Measurements from ENCODE around the gene SCG5. TPM values are rescaled to one million over a fixed set of nuclear protein-coding genes. Genes with fewer than 3 reads are reported as not detected.

SCG5 gene
- total RNA-seq, 1 donor from 2014 or later = 18.2 TPM

- H3K27me3 Mint-ChIP-seq = peaks cover 3% of the 10 kb centered on the region
- H3K9me3 Mint-ChIP-seq (ENCODE audit: low read depth) = peaks cover 2% of the 10 kb centered on the region
- no peak overlapping the region for H3K4me3 Mint-ChIP-seq (ENCODE audit: low read depth)
- H3K36me3 Mint-ChIP-seq (ENCODE audit: insufficient read depth) = no peaks in the 10 kb centered on the region
- no peak overlapping the region for H3K27ac Mint-ChIP-seq
- no peaks in the 10 kb centered on the region for H3K4me1 Mint-ChIP-seq (ENCODE audit: low read depth)
- TF ChIP-seq CTCF (IDR thresholded peaks at IDR 0.05; ENCODE audit: unreplicated experiment) = no peak
- no peak for DNase-seq (ENCODE audit: low spot score, unreplicated experiment)
Measured at GRCh38 chr15:32694222-32694983, 52.9 kb downstream of the SCG5 start.

GRCh38 chr15:32698773-32699390 is 57.4 kb downstream of the SCG5 start:
- no peak for DNase-seq (ENCODE audit: low spot score, unreplicated experiment)
- Mint-ChIP-seq H3K4me3 (ENCODE audit: low read depth) (no peak overlapping the region), H3K27ac (no peak overlapping the region), H3K36me3 (ENCODE audit: insufficient read depth) (no peaks in the 10 kb centered on the region), H3K9me3 (ENCODE audit: low read depth) (no peaks in the 10 kb centered on the region), H3K4me1 (ENCODE audit: low read depth) (peaks cover 1% of the 10 kb centered on the region), H3K27me3 (peaks cover 3% of the 10 kb centered on the region)
- TF ChIP-seq CTCF (IDR thresholded peaks at IDR 0.05; ENCODE audit: unreplicated experiment) = no peak

- Mint-ChIP-seq H3K36me3 (ENCODE audit: insufficient read depth) (no peaks in the 10 kb centered on the region), H3K4me3 (ENCODE audit: low read depth) (no peak overlapping the region), H3K4me1 (ENCODE audit: low read depth) (peaks cover 1% of the 10 kb centered on the region), H3K9me3 (ENCODE audit: low read depth) (no peaks in the 10 kb centered on the region), H3K27ac (no peak overlapping the region), H3K27me3 (peaks cover 12% of the 10 kb centered on the region)
- DNase-seq (ENCODE audit: low spot score, unreplicated experiment) = no peak
- TF ChIP-seq CTCF (IDR thresholded peaks at IDR 0.05; ENCODE audit: unreplicated experiment) = no peak
Measured at GRCh38 chr15:32700501-32701150, 59.1 kb downstream of the SCG5 start.

GRCh38 chr15:32701863-32702262 is 60.4 kb downstream of the SCG5 start:
- peaks cover 1% of the 10 kb centered on the region for H3K4me1 Mint-ChIP-seq (ENCODE audit: low read depth)
- no peaks in the 10 kb centered on the region for H3K9me3 Mint-ChIP-seq (ENCODE audit: low read depth)
- H3K36me3 Mint-ChIP-seq (ENCODE audit: insufficient read depth) = no peaks in the 10 kb centered on the region
- no peak overlapping the region for H3K27ac Mint-ChIP-seq
- H3K27me3 Mint-ChIP-seq = peaks cover 12% of the 10 kb centered on the region
- no peak for DNase-seq (ENCODE audit: low spot score, unreplicated experiment)
- H3K4me3 Mint-ChIP-seq (ENCODE audit: low read depth) = no peak overlapping the region
- TF ChIP-seq CTCF (IDR thresholded peaks at IDR 0.05; ENCODE audit: unreplicated experiment) = no peak

- Mint-ChIP-seq H3K27me3 (peaks cover 14% of the 10 kb centered on the region), H3K9me3 (ENCODE audit: low read depth) (no peaks in the 10 kb centered on the region), H3K4me3 (ENCODE audit: low read depth) (no peak overlapping the region), H3K36me3 (ENCODE audit: insufficient read depth) (no peaks in the 10 kb centered on the region), H3K27ac (no peak overlapping the region), H3K4me1 (ENCODE audit: low read depth) (peaks cover 5% of the 10 kb centered on the region)
- TF ChIP-seq CTCF (IDR thresholded peaks at IDR 0.05; ENCODE audit: unreplicated experiment) = no peak
- no peak for DNase-seq (ENCODE audit: low spot score, unreplicated experiment)
Measured at GRCh38 chr15:32704395-32704981, 63.0 kb downstream of the SCG5 start.
